K562 (cell line): Measurements from ENCODE around the gene ABLIM2. TPM values are rescaled to one million over a fixed set of nuclear protein-coding genes. Genes with fewer than 3 reads are reported as not detected.

Experiments
- CHD4 ChIP-seq: fragments of 200-600 bp; sonication (generic); IDR thresholded peaks from 3 replicates; pipeline ENCODE4 v1.6.1; 2012; ENCODE audit warnings: low read depth, mild to moderate bottlenecking, mixed read lengths, low read length, inconsistent platforms; ENCODE audit not compliant: insufficient read depth, insufficient replicate concordance, poor library complexity, severe bottlenecking
- E2F5 ChIP-seq: sonication (generic); formaldehyde crosslinking; IDR thresholded peaks from 2 replicates; pipeline ENCODE4 v1.8.0; 2022; ENCODE audit warnings: mild to moderate bottlenecking, missing genetic modification reagents
- ETS2 ChIP-seq: IDR thresholded peaks from 2 replicates; pipeline ENCODE4 v1.6.1; 2016; ENCODE audit warnings: borderline replicate concordance, missing genetic modification characterization, mild to moderate bottlenecking, moderate library complexity, missing compliant biosample characterization; ENCODE audit not compliant: poor library complexity, severe bottlenecking
- MCM3 ChIP-seq: fragments of 450-650 bp; IDR thresholded peaks from 2 replicates; pipeline ENCODE4 v1.6.1; 2016
- MTA3 ChIP-seq: fragments of 450-650 bp; formaldehyde crosslinking; IDR thresholded peaks from 2 replicates; pipeline ENCODE4 v1.6.1; 2017; ENCODE audit warnings: mild to moderate bottlenecking, borderline replicate concordance
- NCOA4 ChIP-seq: fragments of 450-650 bp; IDR thresholded peaks from 2 replicates; pipeline ENCODE4 v1.6.1; 2018; ENCODE audit warnings: mild to moderate bottlenecking; ENCODE audit not compliant: partially characterized antibody
- NR4A1 ChIP-seq, 2 experiments: fragments of 250-450 bp in 1 of 2; fragments of 450-650 bp in 1 of 2; sonication (Bioruptor Pico) in 1 of 2; IDR thresholded peaks; 2 replicates each; pipeline versions ENCODE4 v1.4.0 to v1.6.1; 2016 to 2020; ENCODE audit warnings: mild to moderate bottlenecking in 2 of 2, missing compliant biosample characterization in 1 of 2, missing genetic modification characterization in 1 of 2, moderate library complexity in 1 of 2
- RBFOX2 ChIP-seq: fragments of 200-400 bp; formaldehyde crosslinking; IDR thresholded peaks from 2 replicates; pipeline ENCODE4 v1.6.1; 2017; ENCODE audit warnings: low read depth, mild to moderate bottlenecking, low read length, moderate library complexity
- SNRNP70 ChIP-seq: fragments of 200-400 bp; formaldehyde crosslinking; optimal IDR thresholded peaks from 2 replicates; pipeline ENCODE3; 2017; ENCODE audit warnings: low read depth, low read length
- SOX6 ChIP-seq: fragments of 450-650 bp; IDR thresholded peaks from 2 replicates; pipeline ENCODE4 v1.6.1; 2014; ENCODE audit warnings: mild to moderate bottlenecking
- ZBTB5 ChIP-seq: fragments of 450-650 bp; IDR thresholded peaks from 2 replicates; pipeline ENCODE4 v1.6.1; 2017; ENCODE audit warnings: antibody characterized with exemption
- ZKSCAN8 ChIP-seq: fragments of 200-800 bp; sonication (Bioruptor generic); IDR thresholded peaks from 2 replicates; pipeline ENCODE4 v1.6.1; 2016; ENCODE audit warnings: missing genetic modification characterization, missing compliant biosample characterization
- ZNF134 ChIP-seq: fragments of 250-450 bp; sonication (Bioruptor Pico); conservative IDR thresholded peaks from 2 replicates; pipeline ENCODE4 v1.4.0; 2020
- ZNF239 ChIP-seq: fragments of 250-450 bp; sonication (Bioruptor Pico); IDR thresholded peaks from 2 replicates; pipeline ENCODE4 v1.4.0; 2020; ENCODE audit warnings: mild to moderate bottlenecking
- ZNF778 ChIP-seq: fragments of 450-650 bp; formaldehyde crosslinking; IDR thresholded peaks from 2 replicates; pipeline ENCODE4 v1.4.0; 2020; ENCODE audit warnings: mild to moderate bottlenecking, moderate library complexity
- polyA plus RNA-seq, 8 experiments: library from polyadenylated mRNA; depleted of rRNA in 4 of 8; stranded (reverse) in 5 of 8; unstranded in 3 of 8; fragments of >200 nt; fragmentation: Nextera tagmentation in 2 of 8; fragmentation: Illumina TruSeq in 1 of 8; extraction: Ambion mirVana in 2 of 8; extraction: Trizol in 1 of 8; gene quantifications; 2 replicates each; pipeline versions ENCODE4 v1.2.1 to v1.2.3, GENCODE V29; 2011 to 2014; ENCODE audit warnings: inconsistent platforms in 1 of 8, missing spikeins in 1 of 8
- total RNA-seq, 7 experiments: library from RNA; depleted of rRNA in 6 of 7; stranded (reverse); fragments of >200 nt in 6 of 7; fragmentation: Illumina TruSeq in 2 of 7; extraction: Trizol in 2 of 7; gene quantifications; 2 replicates each; pipeline versions ENCODE4 v1.2.1 to v1.2.3, GENCODE V29; 2011 to 2021; ENCODE audit warnings: low replicate concordance in 1 of 7
- TF ChIP-seq, protein P1 (sequence below): fragments of 250-450 bp; sonication (Bioruptor Pico); IDR thresholded peaks from 2 replicates; pipeline ENCODE4 v1.4.0; 2020; ENCODE audit warnings: mild to moderate bottlenecking, moderate library complexity
- TF ChIP-seq, protein P2 (sequence below), 2 experiments: fragments of 200-800 bp in 1 of 2; sonication (Bioruptor generic) in 1 of 2; sonication (generic) in 1 of 2; formaldehyde crosslinking in 1 of 2; IDR thresholded peaks in 1 of 2; conservative IDR thresholded peaks in 1 of 2; 2 replicates each; pipeline versions ENCODE4 v1.5.0 to v1.6.1; 2016 to 2020; ENCODE audit warnings: missing compliant biosample characterization in 1 of 2, missing genetic modification characterization in 1 of 2, missing genetic modification reagents in 1 of 2

Gene ABLIM2
- total and polyA plus RNA-seq, 9 of the 15 experiments (the other 6 are each of a cell fraction or from before 2014, with no cell fraction given) = not detected

DNA sequence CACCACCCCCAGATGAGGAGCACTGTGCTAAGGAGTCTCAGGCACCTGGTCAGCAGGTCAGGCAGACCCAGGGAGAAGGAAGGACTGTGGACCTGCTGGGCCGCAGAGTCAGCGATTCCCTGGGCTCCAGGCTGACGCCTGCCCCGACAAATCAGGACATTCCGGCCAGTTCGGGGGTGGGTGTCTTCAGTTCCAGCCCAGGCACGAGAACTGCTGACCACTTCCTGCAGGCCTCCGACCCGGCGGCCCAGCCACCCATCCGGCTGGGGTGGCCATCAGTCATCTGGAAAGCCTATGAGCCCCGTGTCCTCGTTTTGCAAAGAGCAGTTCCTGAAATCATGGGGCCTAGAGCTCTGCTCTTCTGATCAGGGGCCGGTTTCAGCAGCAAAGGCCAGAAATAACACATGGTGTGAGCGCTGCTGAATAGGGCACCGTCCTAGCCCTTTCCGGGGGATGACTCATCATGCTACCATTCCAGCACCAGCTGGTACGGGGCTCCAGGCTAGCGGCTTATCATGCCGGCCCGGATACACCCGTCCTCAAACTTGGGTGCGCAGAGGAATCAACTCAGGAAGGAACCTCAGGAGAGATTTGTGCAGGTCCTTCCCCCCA is 32.6 kb upstream of the ABLIM2 start (continued):
- TF ChIP-seq, protein P1, sequence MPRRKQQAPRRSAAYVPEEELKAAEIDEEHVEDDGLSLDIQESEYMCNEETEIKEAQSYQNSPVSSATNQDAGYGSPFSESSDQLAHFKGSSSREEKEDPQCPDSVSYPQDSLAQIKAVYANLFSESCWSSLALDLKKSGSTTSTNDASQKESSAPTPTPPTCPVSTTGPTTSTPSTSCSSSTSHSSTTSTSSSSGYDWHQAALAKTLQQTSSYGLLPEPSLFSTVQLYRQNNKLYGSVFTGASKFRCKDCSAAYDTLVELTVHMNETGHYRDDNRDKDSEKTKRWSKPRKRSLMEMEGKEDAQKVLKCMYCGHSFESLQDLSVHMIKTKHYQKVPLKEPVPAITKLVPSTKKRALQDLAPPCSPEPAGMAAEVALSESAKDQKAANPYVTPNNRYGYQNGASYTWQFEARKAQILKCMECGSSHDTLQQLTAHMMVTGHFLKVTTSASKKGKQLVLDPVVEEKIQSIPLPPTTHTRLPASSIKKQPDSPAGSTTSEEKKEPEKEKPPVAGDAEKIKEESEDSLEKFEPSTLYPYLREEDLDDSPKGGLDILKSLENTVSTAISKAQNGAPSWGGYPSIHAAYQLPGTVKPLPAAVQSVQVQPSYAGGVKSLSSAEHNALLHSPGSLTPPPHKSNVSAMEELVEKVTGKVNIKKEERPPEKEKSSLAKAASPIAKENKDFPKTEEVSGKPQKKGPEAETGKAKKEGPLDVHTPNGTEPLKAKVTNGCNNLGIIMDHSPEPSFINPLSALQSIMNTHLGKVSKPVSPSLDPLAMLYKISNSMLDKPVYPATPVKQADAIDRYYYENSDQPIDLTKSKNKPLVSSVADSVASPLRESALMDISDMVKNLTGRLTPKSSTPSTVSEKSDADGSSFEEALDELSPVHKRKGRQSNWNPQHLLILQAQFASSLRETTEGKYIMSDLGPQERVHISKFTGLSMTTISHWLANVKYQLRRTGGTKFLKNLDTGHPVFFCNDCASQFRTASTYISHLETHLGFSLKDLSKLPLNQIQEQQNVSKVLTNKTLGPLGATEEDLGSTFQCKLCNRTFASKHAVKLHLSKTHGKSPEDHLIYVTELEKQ = no peak
- TF ChIP-seq ZNF134 (CRISPR knock-in tag) (no peak), ZNF239 (CRISPR knock-in tag) (no peak), CHD4 (no peak), ETS2 (no peak), E2F5 (no peak), MTA3 (peak; percentile 65; the same call in 1 of the 2 replicates), SNRNP70 (no peak), MCM3 (no peak), NR4A1 (CRISPR knock-in tag; IDR thresholded peaks at IDR 0.05) (no peak), NR4A1 (tag; IDR thresholded peaks at IDR 0.05) (no peak), ZNF778 (CRISPR knock-in tag) (no peak), RBFOX2 (no peak), SOX6 (peak; percentile 25; the same call in 1 of the 2 replicates), ZBTB5 (no peak), NCOA4 (no peak), ZKSCAN8 (no peak)
- TF ChIP-seq, protein P2, sequence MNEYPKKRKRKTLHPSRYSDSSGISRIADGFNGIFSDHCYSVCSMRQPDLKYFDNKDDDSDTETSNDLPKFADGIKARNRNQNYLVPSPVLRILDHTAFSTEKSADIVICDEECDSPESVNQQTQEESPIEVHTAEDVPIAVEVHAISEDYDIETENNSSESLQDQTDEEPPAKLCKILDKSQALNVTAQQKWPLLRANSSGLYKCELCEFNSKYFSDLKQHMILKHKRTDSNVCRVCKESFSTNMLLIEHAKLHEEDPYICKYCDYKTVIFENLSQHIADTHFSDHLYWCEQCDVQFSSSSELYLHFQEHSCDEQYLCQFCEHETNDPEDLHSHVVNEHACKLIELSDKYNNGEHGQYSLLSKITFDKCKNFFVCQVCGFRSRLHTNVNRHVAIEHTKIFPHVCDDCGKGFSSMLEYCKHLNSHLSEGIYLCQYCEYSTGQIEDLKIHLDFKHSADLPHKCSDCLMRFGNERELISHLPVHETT (CRISPR knock-in tag; conservative IDR thresholded peaks at IDR 0.05 in 1 of 2, IDR thresholded peaks at IDR 0.05 in 1 of 2) = 0 out of 4 replicates have a peak, but pooled peaks of 1 of the 2 experiments have one; percentile 30
